Measurements from ENCODE around the gene GPR83. TPM values are rescaled to one million over a fixed set of nuclear protein-coding genes. Genes with fewer than 3 reads are reported as not detected.

Gene GPR83
- total RNA-seq, result not detected

- DNase-seq (no peak), ATAC-seq (no peak)
- H3K27ac ChIP-seq, result no peak within 1 kb of the TSS
- H3K27me3 ChIP-seq, result peaks cover 0 to 9% of the 10 kb centered on the region in 2 donors
- intact Hi-C loops (cut with DNase I), result no loop called here
- WGBS, 2 donors, result 1 to 5% methylated on average over 24 to 73 of the region's 73 CpGs
- H3K4me3 ChIP-seq, result no peak within 1 kb of the TSS
- no peaks in the 10 kb centered on the region for H3K9me3 ChIP-seq
- no peak for TF ChIP-seq CTCF (IDR thresholded peaks at IDR 0.05)
- no peak for TF ChIP-seq POLR2A (IDR thresholded peaks at IDR 0.05)
- no peaks in the 10 kb centered on the region for H3K36me3 ChIP-seq (replicated peaks in 1 of 2; ENCODE audit: insufficient read depth in 1 of 2, low read depth in 2 of 2)
- H3K4me1 ChIP-seq, result peaks cover 13% of the 10 kb centered on the region
Observed at GRCh38 chr11:94400839-94401772, at the start of gene GPR83. Gene GPR83 (minus strand): TSS chr11:94401419. CDS start chr11:94401247, 172 bp downstream.

- H3K27me3 ChIP-seq, result no peaks in the 10 kb centered on the region
- intact Hi-C loops (cut with DNase I), result no loop called here
- H3K4me1 ChIP-seq, result peaks cover 9% of the 10 kb centered on the region
- no peak for DNase-seq
- H3K36me3 ChIP-seq (replicated peaks in 1 of 2; ENCODE audit: insufficient read depth in 1 of 2, low read depth in 2 of 2), result peaks cover 0 to 4% of the 10 kb centered on the region in 2 donors
- H3K27ac ChIP-seq, result no peak overlapping the region
- H3K4me3 ChIP-seq, result no peak overlapping the region
- 29 to 30% methylated on average over 3 of the region's 3 CpGs for WGBS, 2 donors
- no peaks in the 10 kb centered on the region for H3K9me3 ChIP-seq
- TF ChIP-seq POLR2A (IDR thresholded peaks at IDR 0.05) (no peak), CTCF (IDR thresholded peaks at IDR 0.05) (no peak)
- ATAC-seq, result no peak
Observed at GRCh38 chr11:94450048-94450447, 48.8 kb upstream of the GPR83 start.

GRCh38 chr11:94449437-94449836, 48.2 kb upstream of the GPR83 start:
- H3K27me3 ChIP-seq, result no peaks in the 10 kb centered on the region
- no peak overlapping the region for H3K27ac ChIP-seq
- TF ChIP-seq CTCF (IDR thresholded peaks at IDR 0.05), result no peak
- no peak for TF ChIP-seq POLR2A (IDR thresholded peaks at IDR 0.05)
- no peak overlapping the region for H3K4me3 ChIP-seq
- intact Hi-C loops (cut with DNase I), result no loop called here
- peaks cover 9% of the 10 kb centered on the region for H3K4me1 ChIP-seq
- H3K9me3 ChIP-seq, result no peaks in the 10 kb centered on the region
- ATAC-seq (peak; percentile 30), DNase-seq (no peak)
- 27 to 35% methylated on average over 2 of the region's 2 CpGs for WGBS, 2 donors
- peaks cover 0 to 4% of the 10 kb centered on the region in 2 donors for H3K36me3 ChIP-seq (replicated peaks in 1 of 2; ENCODE audit: insufficient read depth in 1 of 2, low read depth in 2 of 2)

GRCh38 chr11:94449029-94449428, 47.8 kb upstream of the GPR83 start:
- Histone ChIP-seq H3K36me3 (replicated peaks in 1 of 2; ENCODE audit: insufficient read depth in 1 of 2, low read depth in 2 of 2) (peaks cover 0 to 4% of the 10 kb centered on the region in 2 donors), H3K27ac (no peak overlapping the region), H3K4me1 (peaks cover 9% of the 10 kb centered on the region), H3K4me3 (no peak overlapping the region), H3K27me3 (no peaks in the 10 kb centered on the region), H3K9me3 (no peaks in the 10 kb centered on the region)
- ATAC-seq, result no peak
- intact Hi-C loops (cut with DNase I), result no loop called here
- no peak for TF ChIP-seq POLR2A (IDR thresholded peaks at IDR 0.05)
- TF ChIP-seq CTCF (IDR thresholded peaks at IDR 0.05), result no peak
- no peak for DNase-seq
- 27 to 30% methylated on average over 1 of the region's 1 CpG for WGBS, 2 donors

All from body of pancreas (tissue), 4 donors.